ENCODE measurements around the gene CCDC150. TPM values are rescaled to one million over a fixed set of nuclear protein-coding genes. Genes with fewer than 3 reads are reported as not detected.
A peak's percentile ranks its signal among the peaks of the same experiment; 100 is the strongest.

Gene CCDC150
- total and polyA plus RNA-seq, 12 donors = 0.55 to 12.1 (median 0.74) TPM; not detected in 1

DNA sequence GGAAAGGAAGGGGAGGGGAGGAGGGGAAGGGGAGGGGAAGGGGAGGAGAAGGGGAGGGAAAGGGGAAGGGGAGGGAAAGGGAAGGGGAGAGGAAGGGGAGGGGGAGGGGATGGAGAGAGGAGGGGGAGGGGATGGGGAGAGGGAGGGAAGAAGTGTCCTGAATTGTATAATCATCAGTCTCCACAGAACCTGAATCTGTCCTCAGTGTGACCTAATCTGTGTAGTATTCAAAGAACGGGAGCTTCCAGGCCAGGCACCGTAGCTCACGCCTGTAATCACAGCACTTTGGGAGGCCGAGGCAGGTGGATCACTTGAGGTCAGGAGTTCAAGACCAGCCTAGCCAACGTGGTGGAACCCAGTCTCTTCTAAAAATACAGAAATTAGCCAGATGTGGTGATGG lies 41.1 kb upstream of the CCDC150 start:
- Histone ChIP-seq H3K27ac (no peak overlapping the region), H3K4me1 (replicated peaks in 1 of 2) (peaks cover 0 to 4% of the 10 kb centered on the region in 2 donors), H3K27me3 (peaks cover 5% of the 10 kb centered on the region), H3K36me3 (replicated peaks in 1 of 2) (no peaks in the 10 kb centered on the region), H3K4me3 (no peak overlapping the region), H3K9me3 (replicated peaks in 1 of 3) (no peaks in the 10 kb centered on the region)
- intact Hi-C loops (cut with DNase I) = no loop called here
- TF ChIP-seq POLR2A (IDR thresholded peaks at IDR 0.05) = no peak
- TF ChIP-seq, protein P1, sequence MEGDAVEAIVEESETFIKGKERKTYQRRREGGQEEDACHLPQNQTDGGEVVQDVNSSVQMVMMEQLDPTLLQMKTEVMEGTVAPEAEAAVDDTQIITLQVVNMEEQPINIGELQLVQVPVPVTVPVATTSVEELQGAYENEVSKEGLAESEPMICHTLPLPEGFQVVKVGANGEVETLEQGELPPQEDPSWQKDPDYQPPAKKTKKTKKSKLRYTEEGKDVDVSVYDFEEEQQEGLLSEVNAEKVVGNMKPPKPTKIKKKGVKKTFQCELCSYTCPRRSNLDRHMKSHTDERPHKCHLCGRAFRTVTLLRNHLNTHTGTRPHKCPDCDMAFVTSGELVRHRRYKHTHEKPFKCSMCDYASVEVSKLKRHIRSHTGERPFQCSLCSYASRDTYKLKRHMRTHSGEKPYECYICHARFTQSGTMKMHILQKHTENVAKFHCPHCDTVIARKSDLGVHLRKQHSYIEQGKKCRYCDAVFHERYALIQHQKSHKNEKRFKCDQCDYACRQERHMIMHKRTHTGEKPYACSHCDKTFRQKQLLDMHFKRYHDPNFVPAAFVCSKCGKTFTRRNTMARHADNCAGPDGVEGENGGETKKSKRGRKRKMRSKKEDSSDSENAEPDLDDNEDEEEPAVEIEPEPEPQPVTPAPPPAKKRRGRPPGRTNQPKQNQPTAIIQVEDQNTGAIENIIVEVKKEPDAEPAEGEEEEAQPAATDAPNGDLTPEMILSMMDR (IDR thresholded peaks at IDR 0.05) = no peak
- DNase-seq = no peak
- 69 to 85% (median 75%) methylated on average over 5 of the region's 5 CpGs for WGBS, 4 donors

GRCh38 chr2:196598846-196599245 lies 40.7 kb upstream of the CCDC150 start:
- H3K27me3 ChIP-seq = peaks cover under 1% of the 10 kb centered on the region
- no peak overlapping the region for H3K27ac ChIP-seq
- DNase-seq = no peak
- H3K9me3 ChIP-seq (replicated peaks in 1 of 3) = no peaks in the 10 kb centered on the region
- H3K4me1 ChIP-seq (replicated peaks in 1 of 2) = no peaks in the 10 kb centered on the region
- no peaks in the 10 kb centered on the region for H3K36me3 ChIP-seq (replicated peaks in 1 of 2)
- intact Hi-C loops (cut with DNase I) = no loop called here
- H3K4me3 ChIP-seq = no peak overlapping the region
- TF ChIP-seq, protein P1 (IDR thresholded peaks at IDR 0.05) = no peak
- TF ChIP-seq POLR2A (IDR thresholded peaks at IDR 0.05) = no peak

- no peaks in the 10 kb centered on the region for H3K4me1 ChIP-seq (replicated peaks in 1 of 2)
- no peaks in the 10 kb centered on the region for H3K27me3 ChIP-seq
- H3K27ac ChIP-seq = peak overlapping the region in 1 of 5 donors; percentile 41
- no peaks in the 10 kb centered on the region for H3K36me3 ChIP-seq (replicated peaks in 1 of 2)
- TF ChIP-seq, protein P1 (IDR thresholded peaks at IDR 0.05) = no peak
- no peak for TF ChIP-seq POLR2A (IDR thresholded peaks at IDR 0.05)
- WGBS, 4 donors = 60 to 66% (median 62%) methylated on average over 12 to 13 of the region's 13 CpGs
- H3K9me3 ChIP-seq (replicated peaks in 1 of 3) = no peaks in the 10 kb centered on the region
- peak in 5 of 7 donors; percentile 4 to 91 (median 36) for DNase-seq
- intact Hi-C loops (cut with DNase I) = no loop called here
- H3K4me3 ChIP-seq = no peak overlapping the region
Observed at GRCh38 chr2:196601430-196602306, 37.8 kb upstream of the CCDC150 start.

GRCh38 chr2:196604196-196604595 lies 35.3 kb upstream of the CCDC150 start:
- WGBS, 4 donors = 66 to 76% (median 67%) methylated on average over 2 of the region's 2 CpGs
- Histone ChIP-seq H3K4me3 (no peak overlapping the region), H3K27me3 (no peaks in the 10 kb centered on the region), H3K4me1 (replicated peaks in 1 of 2) (no peaks in the 10 kb centered on the region), H3K9me3 (replicated peaks in 1 of 3) (no peaks in the 10 kb centered on the region), H3K36me3 (replicated peaks in 1 of 2) (no peaks in the 10 kb centered on the region), H3K27ac (no peak overlapping the region)
- TF ChIP-seq, protein P1 (IDR thresholded peaks at IDR 0.05) = no peak
- no peak for TF ChIP-seq POLR2A (IDR thresholded peaks at IDR 0.05)
- no peak for DNase-seq
- intact Hi-C loops (cut with DNase I) = no loop called here

Measured in adrenal gland (tissue), 12 donors.